Measurements from ENCODE around the gene HAP1.
"Not testable (repeated sequence)": the region's sequence is repeated elsewhere in the genome, so short reads cannot be mapped to it uniquely, and the experiment has no call there.

DNA sequence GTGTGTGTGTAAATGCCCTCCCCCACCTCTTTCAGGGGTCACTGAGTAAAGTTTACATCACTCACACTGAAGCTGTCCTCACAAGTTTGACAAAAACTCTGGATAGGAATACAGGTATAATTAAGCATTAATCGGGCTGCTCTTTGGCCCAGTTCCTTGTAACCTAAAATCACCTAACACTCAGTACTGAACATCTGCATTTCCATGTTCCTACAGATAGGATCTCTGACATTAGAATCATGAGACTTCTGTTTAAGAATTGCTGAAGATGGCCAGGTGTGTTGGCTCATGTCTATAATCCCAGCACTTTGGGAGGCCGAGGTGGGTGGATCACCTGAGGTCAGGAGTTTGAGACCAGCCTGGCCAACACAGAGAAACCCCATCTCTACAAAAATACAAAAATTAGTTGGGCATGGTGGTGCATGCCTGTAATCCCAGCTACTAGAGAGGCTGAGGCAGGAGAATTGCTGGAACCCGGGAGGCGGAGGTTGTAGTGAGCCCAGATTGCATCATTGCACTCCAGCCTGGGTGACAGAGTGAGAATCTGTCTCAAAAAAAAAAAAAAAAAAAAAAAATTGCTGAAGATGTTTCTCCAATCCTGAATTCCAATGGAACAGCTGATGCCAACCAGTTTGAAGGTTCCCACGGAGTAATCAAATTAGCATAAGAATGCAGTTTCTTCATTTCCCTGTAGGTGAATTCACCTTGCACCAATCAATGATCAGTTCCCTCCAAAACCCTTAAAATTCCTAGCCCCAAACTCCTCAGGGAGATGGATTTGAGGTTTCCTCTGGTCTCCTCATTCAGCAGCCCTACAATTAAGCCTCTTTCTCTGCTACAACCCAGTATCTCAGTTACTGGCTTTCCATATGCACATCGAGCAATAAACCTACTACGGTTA is 59.0 kb downstream of the HAP1 start:
- TF ChIP-seq CTCF, POLR2A (IDR thresholded peaks at IDR 0.05): not testable (repeated sequence)
